ENCODE measurements around the gene PLK1. TPM values are rescaled to one million over a fixed set of nuclear protein-coding genes. Genes with fewer than 3 reads are reported as not detected.

The PLK1 gene
- total and polyA plus RNA-seq, 4 donors, result 4.4 to 20.1 (median 13.5) TPM

DNA sequence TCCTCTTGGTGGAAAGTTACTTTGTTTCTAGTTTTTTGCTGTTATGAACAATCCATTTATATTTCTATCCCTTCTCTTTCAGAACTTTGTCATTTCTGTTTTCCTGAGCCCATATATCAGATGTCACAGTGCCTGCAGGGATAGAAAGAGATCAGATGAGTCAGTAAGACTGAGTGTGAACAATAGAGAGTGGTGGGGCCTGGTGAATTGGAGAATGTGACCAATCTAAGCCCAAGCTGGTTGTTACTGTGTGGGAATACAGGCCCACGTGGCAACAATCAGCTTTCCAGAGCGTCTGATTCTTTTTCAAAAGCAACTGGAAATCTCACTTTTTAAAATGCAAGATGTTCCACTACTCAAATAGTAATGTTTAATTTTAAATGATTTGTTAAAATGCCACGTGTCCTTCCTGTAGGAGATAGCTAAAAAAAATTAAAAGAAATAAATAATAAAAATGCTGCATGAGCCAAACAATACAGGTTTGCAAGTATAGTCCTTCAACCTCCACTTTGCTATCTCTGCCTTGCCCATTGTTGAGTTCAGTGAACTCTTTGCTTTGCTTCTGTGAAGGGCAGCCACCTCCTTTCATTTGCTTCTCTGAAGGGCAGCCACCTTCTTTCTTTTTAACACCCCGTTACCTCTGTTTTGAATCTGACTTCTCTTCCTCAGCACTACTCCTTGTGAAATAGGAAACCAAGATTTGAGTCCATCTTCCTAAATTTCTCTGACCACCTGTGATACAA, 27.8 kb upstream of the PLK1 start:
- WGBS (ENCODE audit: insufficient coverage), result no CpG with 5 or more reads among the region's 4 CpGs
- Histone ChIP-seq H3K27me3 (ENCODE audit: control insufficient read depth, insufficient read depth, low read length) (no peaks in the 10 kb centered on the region), H3K9me3 (ENCODE audit: control insufficient read depth, insufficient read depth, low read length) (no peaks in the 10 kb centered on the region), H3K4me3 (ENCODE audit: low read depth, low read length) (no peak overlapping the region), H3K27ac (ENCODE audit: low read depth, low read length) (no peak overlapping the region), H3K36me3 (ENCODE audit: control insufficient read depth, insufficient read depth, low read length) (peaks cover 23% of the 10 kb centered on the region), H3K4me1 (ENCODE audit: control insufficient read depth, insufficient read depth, low read length) (no peaks in the 10 kb centered on the region)
- DNase-seq (ENCODE audit: low read depth in 4 of 6, low spot score in 6 of 6), result no peak

DNA sequence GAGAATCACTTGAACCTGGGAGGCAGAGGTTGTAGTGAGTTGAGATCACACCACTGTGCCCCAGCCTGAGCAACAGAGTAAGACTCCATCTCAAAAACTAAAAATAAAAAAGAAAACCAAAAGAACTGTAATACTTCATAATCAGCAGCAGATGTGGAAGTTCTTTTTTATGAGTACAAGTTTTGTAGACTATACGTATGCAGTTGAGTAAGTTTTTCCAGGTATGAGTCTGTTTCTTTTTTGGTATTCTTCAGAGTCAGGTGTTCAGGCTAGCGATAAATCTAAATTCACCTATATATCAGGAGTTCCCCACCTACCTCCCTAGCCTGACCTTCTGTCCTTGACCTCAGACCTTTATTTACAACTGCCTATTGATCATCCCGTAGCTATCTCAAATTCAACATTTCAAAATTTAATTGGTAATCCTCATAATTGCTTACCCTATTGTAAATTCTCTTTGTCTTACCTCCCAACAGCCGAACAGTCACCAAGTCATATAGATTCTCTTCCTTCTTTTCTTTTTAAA, 26.7 kb upstream of the PLK1 start:
- 100% methylated on average over 2 of the region's 4 CpGs for WGBS (ENCODE audit: insufficient coverage)
- peaks cover 22% of the 10 kb centered on the region for H3K36me3 ChIP-seq (ENCODE audit: control insufficient read depth, insufficient read depth, low read length)
- no peaks in the 10 kb centered on the region for H3K9me3 ChIP-seq (ENCODE audit: control insufficient read depth, insufficient read depth, low read length)

DNA sequence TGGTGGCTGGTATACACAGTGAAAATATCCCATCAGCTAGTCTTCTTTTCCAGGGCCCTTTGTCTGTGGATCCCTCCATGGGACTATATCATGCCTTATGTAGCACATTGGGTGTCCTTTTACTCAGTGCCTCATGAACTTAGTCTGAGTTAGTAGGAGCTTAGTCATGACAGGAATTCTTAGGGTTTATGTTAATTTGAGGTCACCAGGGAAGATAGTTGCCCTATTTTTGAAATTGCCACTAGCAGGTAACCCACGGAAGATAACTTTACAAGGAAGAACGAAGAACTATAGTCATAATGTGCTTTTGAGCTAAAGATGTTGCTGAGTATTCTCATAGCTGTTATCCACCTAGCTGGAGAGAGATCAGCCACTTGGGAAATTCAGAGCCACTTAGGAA, 14.8 kb upstream of the PLK1 start:
- Histone ChIP-seq H3K27ac (ENCODE audit: low read depth, low read length) (no peak overlapping the region), H3K4me1 (ENCODE audit: control insufficient read depth, insufficient read depth, low read length) (no peaks in the 10 kb centered on the region), H3K4me3 (ENCODE audit: low read depth, low read length) (no peak overlapping the region), H3K27me3 (ENCODE audit: control insufficient read depth, insufficient read depth, low read length) (no peaks in the 10 kb centered on the region), H3K9me3 (ENCODE audit: control insufficient read depth, insufficient read depth, low read length) (no peaks in the 10 kb centered on the region), H3K36me3 (ENCODE audit: control insufficient read depth, insufficient read depth, low read length) (peaks cover 37% of the 10 kb centered on the region)
- no peak for DNase-seq (ENCODE audit: low read depth in 4 of 6, low spot score in 6 of 6)
- WGBS (ENCODE audit: insufficient coverage), result no CpG with 5 or more reads among the region's 2 CpGs

More for the DNA sequence above, 26.7 kb upstream of the PLK1 start:
- H3K4me3 ChIP-seq (ENCODE audit: low read depth, low read length), result no peak overlapping the region
- no peak overlapping the region for H3K27ac ChIP-seq (ENCODE audit: low read depth, low read length)
- no peaks in the 10 kb centered on the region for H3K27me3 ChIP-seq (ENCODE audit: control insufficient read depth, insufficient read depth, low read length)
- no peaks in the 10 kb centered on the region for H3K4me1 ChIP-seq (ENCODE audit: control insufficient read depth, insufficient read depth, low read length)
- DNase-seq (ENCODE audit: low read depth in 4 of 6, low spot score in 6 of 6), result no peak

DNA sequence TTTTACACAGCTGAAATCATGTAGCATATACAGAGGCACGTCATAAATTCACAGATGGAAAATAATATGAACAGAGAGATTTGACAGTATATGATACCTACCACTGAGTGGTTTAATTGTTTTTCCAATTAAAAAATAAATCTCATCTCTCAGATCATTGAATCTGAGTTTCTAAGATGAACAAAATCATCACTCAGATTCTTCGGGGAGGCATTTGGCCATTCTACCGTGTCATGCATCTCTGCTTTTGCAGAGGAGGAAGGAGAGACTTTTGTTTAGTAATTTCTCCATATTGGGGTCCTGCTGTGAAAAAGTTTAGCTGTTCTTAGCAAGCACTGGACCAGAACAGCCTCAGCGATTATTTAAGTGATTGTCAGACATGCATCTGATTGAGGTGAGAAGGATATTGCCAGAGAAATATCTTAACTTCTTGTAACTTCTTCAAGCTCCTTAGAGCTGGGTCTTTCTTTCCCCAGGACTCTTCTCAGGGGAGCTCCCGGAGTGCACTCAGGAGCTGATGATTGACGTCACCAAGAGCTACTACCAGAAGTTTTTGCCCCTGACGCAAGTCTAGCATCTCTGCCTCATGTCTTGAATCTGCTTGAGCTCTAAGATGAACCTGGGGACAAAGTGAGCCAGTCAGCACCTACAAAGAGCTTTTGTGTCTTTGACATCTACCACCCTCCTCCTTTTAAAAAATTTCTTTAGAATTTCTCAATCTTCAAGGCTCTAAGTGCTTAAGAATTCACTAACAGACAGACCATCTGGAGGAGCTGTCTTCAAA, 11.9 kb upstream of the PLK1 start:
- Histone ChIP-seq H3K4me1 (ENCODE audit: control insufficient read depth, insufficient read depth, low read length) (no peaks in the 10 kb centered on the region), H3K36me3 (ENCODE audit: control insufficient read depth, insufficient read depth, low read length) (peaks cover 45% of the 10 kb centered on the region), H3K9me3 (ENCODE audit: control insufficient read depth, insufficient read depth, low read length) (no peaks in the 10 kb centered on the region), H3K4me3 (ENCODE audit: low read depth, low read length) (no peak overlapping the region), H3K27ac (ENCODE audit: low read depth, low read length) (no peak overlapping the region), H3K27me3 (ENCODE audit: control insufficient read depth, insufficient read depth, low read length) (no peaks in the 10 kb centered on the region)
- WGBS (ENCODE audit: insufficient coverage), result 80% methylated on average over 3 of the region's 7 CpGs
- peak in 3 of 6 donors; percentile 7 to 92 (median 32) for DNase-seq (ENCODE audit: low read depth in 4 of 6, low spot score in 6 of 6)

DNA sequence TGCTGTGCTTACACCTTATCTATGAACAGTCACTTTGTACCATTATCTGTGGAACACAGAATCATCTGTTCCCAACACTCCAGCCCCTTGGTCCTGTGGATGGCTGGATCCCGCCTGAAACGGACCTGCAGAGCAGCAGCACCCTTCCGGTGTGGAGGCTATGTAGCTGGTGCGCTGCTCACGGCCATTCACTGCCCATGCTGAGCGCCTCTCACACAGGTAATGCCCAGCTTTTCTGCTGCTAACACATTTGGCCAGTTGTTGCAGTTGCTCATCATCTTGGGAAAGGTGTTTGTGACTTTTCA, 11.4 kb upstream of the PLK1 start:
- 80% methylated on average over 6 of the region's 6 CpGs for WGBS (ENCODE audit: insufficient coverage)
- Histone ChIP-seq H3K36me3 (ENCODE audit: control insufficient read depth, insufficient read depth, low read length) (peaks cover 41% of the 10 kb centered on the region), H3K4me3 (ENCODE audit: low read depth, low read length) (no peak overlapping the region)

DNA sequence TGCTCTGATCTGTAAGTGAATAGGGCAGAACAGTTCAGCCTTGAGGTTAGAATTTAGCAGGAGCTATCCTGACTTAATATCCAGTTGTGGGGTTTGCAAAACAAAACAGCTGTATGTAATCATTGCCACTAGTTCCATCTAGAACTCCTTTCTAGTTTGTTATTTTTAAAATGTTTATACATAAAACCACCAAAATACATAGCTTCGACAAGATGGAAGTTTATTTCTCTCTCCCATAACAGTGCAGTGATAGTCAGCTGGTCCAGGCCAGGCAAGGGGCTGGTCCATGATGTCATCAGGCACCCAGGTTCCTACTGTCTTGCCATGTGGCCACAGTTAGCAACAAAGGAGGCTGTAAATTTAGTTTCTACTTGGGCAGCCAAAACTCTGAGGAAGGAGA, 10.5 kb upstream of the PLK1 start:
- H3K4me3 ChIP-seq (ENCODE audit: low read depth, low read length), result no peak overlapping the region
- no CpG with 5 or more reads among the region's 1 CpG for WGBS (ENCODE audit: insufficient coverage)
- no peak for DNase-seq (ENCODE audit: low read depth in 4 of 6, low spot score in 6 of 6)
- H3K27me3 ChIP-seq (ENCODE audit: control insufficient read depth, insufficient read depth, low read length), result no peaks in the 10 kb centered on the region
- no peaks in the 10 kb centered on the region for H3K4me1 ChIP-seq (ENCODE audit: control insufficient read depth, insufficient read depth, low read length)
- no peaks in the 10 kb centered on the region for H3K9me3 ChIP-seq (ENCODE audit: control insufficient read depth, insufficient read depth, low read length)
- peaks cover 40% of the 10 kb centered on the region for H3K36me3 ChIP-seq (ENCODE audit: control insufficient read depth, insufficient read depth, low read length)
- H3K27ac ChIP-seq (ENCODE audit: low read depth, low read length), result no peak overlapping the region

More for the DNA sequence above, 11.4 kb upstream of the PLK1 start:
- Histone ChIP-seq H3K4me1 (ENCODE audit: control insufficient read depth, insufficient read depth, low read length) (no peaks in the 10 kb centered on the region), H3K27ac (ENCODE audit: low read depth, low read length) (no peak overlapping the region), H3K27me3 (ENCODE audit: control insufficient read depth, insufficient read depth, low read length) (no peaks in the 10 kb centered on the region), H3K9me3 (ENCODE audit: control insufficient read depth, insufficient read depth, low read length) (no peaks in the 10 kb centered on the region)
- no peak for DNase-seq (ENCODE audit: low read depth in 4 of 6, low spot score in 6 of 6)

DNA sequence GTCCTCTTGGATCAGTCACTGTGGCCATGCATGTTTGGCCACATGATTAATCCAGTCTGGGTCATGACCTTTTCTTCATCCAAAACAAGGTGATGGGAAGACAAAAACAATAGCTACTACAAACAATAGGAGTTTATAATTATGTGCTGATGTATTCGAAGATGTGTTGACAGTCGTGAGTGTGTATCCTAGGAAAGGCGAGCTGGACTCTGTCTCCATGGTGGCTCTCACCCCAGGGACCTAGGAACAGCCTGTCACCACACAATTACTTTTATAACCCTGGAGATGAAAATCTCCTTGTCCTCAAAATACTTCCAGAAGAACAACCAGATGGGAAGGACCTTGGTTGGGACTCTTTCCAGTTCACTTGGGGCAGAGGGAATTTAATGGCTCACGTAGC, 9.8 kb upstream of the PLK1 start:
- 92% methylated on average over 1 of the region's 4 CpGs for WGBS (ENCODE audit: insufficient coverage)
- Histone ChIP-seq H3K27ac (ENCODE audit: low read depth, low read length) (no peak overlapping the region), H3K9me3 (ENCODE audit: control insufficient read depth, insufficient read depth, low read length) (no peaks in the 10 kb centered on the region), H3K27me3 (ENCODE audit: control insufficient read depth, insufficient read depth, low read length) (no peaks in the 10 kb centered on the region), H3K4me1 (ENCODE audit: control insufficient read depth, insufficient read depth, low read length) (no peaks in the 10 kb centered on the region), H3K36me3 (ENCODE audit: control insufficient read depth, insufficient read depth, low read length) (peaks cover 36% of the 10 kb centered on the region), H3K4me3 (ENCODE audit: low read depth, low read length) (no peak overlapping the region)
- DNase-seq (ENCODE audit: low read depth in 4 of 6, low spot score in 6 of 6), result no peak

DNA sequence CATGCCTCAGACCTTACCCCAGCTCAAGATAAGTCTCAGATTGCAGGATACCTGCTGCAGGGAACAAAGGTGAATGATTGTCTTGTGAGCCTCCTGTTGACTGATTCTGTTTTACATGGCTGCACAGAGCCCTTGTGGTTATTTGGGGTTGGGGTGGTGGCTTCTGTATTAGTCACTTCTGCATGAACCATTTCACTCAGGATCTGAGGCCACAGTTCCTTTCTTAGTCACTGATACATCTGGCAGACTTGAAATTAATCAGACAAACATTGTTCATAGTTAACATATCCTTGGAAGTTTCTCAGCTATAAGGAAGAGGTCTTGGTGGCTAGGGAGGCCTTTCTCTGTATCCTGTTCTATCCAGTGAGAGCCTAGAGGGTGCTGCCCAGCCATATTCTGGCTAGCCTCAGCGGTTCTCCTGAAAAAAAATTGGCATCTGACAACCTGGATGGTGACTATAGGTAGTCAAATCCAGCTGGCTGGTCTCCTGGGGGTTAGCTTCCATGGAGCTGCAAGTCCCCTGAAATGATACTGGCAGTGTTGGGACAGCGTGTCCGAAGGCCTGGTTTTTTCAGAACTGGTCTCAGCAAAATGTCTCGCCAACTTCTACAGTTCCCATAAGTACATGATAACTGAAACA, 8.4 kb upstream of the PLK1 start:
- Histone ChIP-seq H3K9me3 (ENCODE audit: control insufficient read depth, insufficient read depth, low read length) (no peaks in the 10 kb centered on the region), H3K27ac (ENCODE audit: low read depth, low read length) (no peak overlapping the region), H3K4me1 (ENCODE audit: control insufficient read depth, insufficient read depth, low read length) (no peaks in the 10 kb centered on the region), H3K36me3 (ENCODE audit: control insufficient read depth, insufficient read depth, low read length) (peaks cover 31% of the 10 kb centered on the region), H3K27me3 (ENCODE audit: control insufficient read depth, insufficient read depth, low read length) (no peaks in the 10 kb centered on the region), H3K4me3 (ENCODE audit: low read depth, low read length) (no peak overlapping the region)
- 67% methylated on average over 1 of the region's 4 CpGs for WGBS (ENCODE audit: insufficient coverage)
- DNase-seq (ENCODE audit: low read depth in 4 of 6, low spot score in 6 of 6), result no peak

DNA sequence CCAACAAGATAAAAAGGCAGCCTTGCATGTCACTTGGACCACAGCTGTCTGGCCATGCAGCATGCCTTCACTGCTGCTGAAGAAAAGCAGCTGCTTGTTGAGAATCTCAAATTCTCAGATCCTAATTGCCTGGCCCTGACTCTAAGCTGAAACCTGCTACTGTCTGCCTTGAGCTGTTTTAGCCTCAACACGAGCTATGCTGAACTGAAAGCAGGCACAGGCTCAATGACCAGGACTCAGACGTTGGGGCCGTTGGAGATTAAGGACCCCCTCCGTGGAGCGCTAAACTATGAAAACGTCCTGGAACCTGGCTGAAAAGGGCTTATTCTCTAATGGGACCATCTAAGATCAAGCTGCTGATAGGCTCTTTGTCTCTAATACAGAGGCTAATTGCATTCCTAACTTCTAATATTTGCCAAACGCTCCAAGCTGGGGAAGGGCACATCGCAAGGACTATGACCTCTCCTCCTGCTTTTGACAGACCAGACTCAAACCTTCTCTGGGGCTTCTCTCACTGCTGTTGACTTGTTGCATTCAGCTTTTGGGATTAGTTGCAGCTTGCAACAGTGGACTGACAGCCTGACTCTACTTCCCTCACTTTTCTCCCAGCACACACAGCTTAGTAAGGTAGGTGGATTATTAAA, 4.6 kb upstream of the PLK1 start:
- WGBS (ENCODE audit: insufficient coverage), result 75% methylated on average over 8 of the region's 8 CpGs
- H3K4me3 ChIP-seq (ENCODE audit: low read depth, low read length), result no peak overlapping the region
- DNase-seq (ENCODE audit: low read depth in 4 of 6, low spot score in 6 of 6), result no peak

More for the DNA sequence above, 4.6 kb upstream of the PLK1 start:
- H3K36me3 ChIP-seq (ENCODE audit: control insufficient read depth, insufficient read depth, low read length), result peaks cover 18% of the 10 kb centered on the region
- peaks cover 12% of the 10 kb centered on the region for H3K4me1 ChIP-seq (ENCODE audit: control insufficient read depth, insufficient read depth, low read length)
- H3K27ac ChIP-seq (ENCODE audit: low read depth, low read length), result no peak overlapping the region
- no peaks in the 10 kb centered on the region for H3K9me3 ChIP-seq (ENCODE audit: control insufficient read depth, insufficient read depth, low read length)
- no peaks in the 10 kb centered on the region for H3K27me3 ChIP-seq (ENCODE audit: control insufficient read depth, insufficient read depth, low read length)
